GM21619 (cell line): ENCODE data around the gene ERC2.
"Not testable (repeated sequence)": the region's sequence is repeated elsewhere in the genome, so short reads cannot be mapped to it uniquely, and the experiment has no call there.

ENCODE experiments used
- ATAC-seq: cut with Tn5 transposase; IDR thresholded peaks from one replicate; pipeline ENCODE4 v1.9.1; 2021; ENCODE audit not compliant: unreplicated experiment

ERC2 gene

GRCh38 chr3:55858727-55859126 lies 609.5 kb downstream of the ERC2 start:
- no peak for ATAC-seq

GRCh38 chr3:55858302-55858701 lies 610.0 kb downstream of the ERC2 start:
- no peak for ATAC-seq

GRCh38 chr3:55857633-55858032 lies 610.6 kb downstream of the ERC2 start:
- no peak for ATAC-seq

- no peak for ATAC-seq
These were observed 613.0 kb downstream of the ERC2 start for GRCh38 chr3:55855311-55855710.

GRCh38 chr3:55854494-55854893 lies 613.8 kb downstream of the ERC2 start:
- no peak for ATAC-seq

- ATAC-seq = no peak
These were observed 615.9 kb downstream of the ERC2 start for GRCh38 chr3:55852326-55852725.

- ATAC-seq = no peak
These were observed 626.1 kb downstream of the ERC2 start for GRCh38 chr3:55842204-55842603.

GRCh38 chr3:55831876-55832275 lies 636.4 kb downstream of the ERC2 start:
- not testable (repeated sequence) for ATAC-seq

- no peak for ATAC-seq
These were observed 639.6 kb downstream of the ERC2 start for GRCh38 chr3:55828712-55829111.

- ATAC-seq = no peak
These were observed 640.5 kb downstream of the ERC2 start for GRCh38 chr3:55827786-55828185.

- ATAC-seq = no peak
These were observed 641.4 kb downstream of the ERC2 start for GRCh38 chr3:55826731-55827496.

- no peak for ATAC-seq
These were observed 642.2 kb downstream of the ERC2 start for GRCh38 chr3:55826097-55826496.

- no peak for ATAC-seq
These were observed 643.9 kb downstream of the ERC2 start for GRCh38 chr3:55824406-55824805.

GRCh38 chr3:55823829-55824228 lies 644.4 kb downstream of the ERC2 start:
- no peak for ATAC-seq

GRCh38 chr3:55823001-55823400 lies 645.3 kb downstream of the ERC2 start:
- no peak for ATAC-seq

GRCh38 chr3:55819005-55819404 lies 649.3 kb downstream of the ERC2 start:
- ATAC-seq = no peak

GRCh38 chr3:55818485-55818884 lies 649.8 kb downstream of the ERC2 start:
- ATAC-seq = no peak

- no peak for ATAC-seq
These were observed 651.3 kb downstream of the ERC2 start for GRCh38 chr3:55816794-55817576.

- ATAC-seq = no peak
These were observed 653.0 kb downstream of the ERC2 start for GRCh38 chr3:55815262-55815661.

GRCh38 chr3:55813268-55814097 lies 654.8 kb downstream of the ERC2 start:
- ATAC-seq = no peak

- ATAC-seq = no peak
These were observed 655.8 kb downstream of the ERC2 start for GRCh38 chr3:55812394-55813013.
